Measurements from ENCODE around the gene CROCC. TPM values are rescaled to one million over a fixed set of nuclear protein-coding genes. Genes with fewer than 3 reads are reported as not detected.
"Not testable (repeated sequence)": the region's sequence is repeated elsewhere in the genome, so short reads cannot be mapped to it uniquely, and the experiment has no call there.

The CROCC gene
- total RNA-seq, 1 donor from 2014 or later, result 15.2 TPM

DNA sequence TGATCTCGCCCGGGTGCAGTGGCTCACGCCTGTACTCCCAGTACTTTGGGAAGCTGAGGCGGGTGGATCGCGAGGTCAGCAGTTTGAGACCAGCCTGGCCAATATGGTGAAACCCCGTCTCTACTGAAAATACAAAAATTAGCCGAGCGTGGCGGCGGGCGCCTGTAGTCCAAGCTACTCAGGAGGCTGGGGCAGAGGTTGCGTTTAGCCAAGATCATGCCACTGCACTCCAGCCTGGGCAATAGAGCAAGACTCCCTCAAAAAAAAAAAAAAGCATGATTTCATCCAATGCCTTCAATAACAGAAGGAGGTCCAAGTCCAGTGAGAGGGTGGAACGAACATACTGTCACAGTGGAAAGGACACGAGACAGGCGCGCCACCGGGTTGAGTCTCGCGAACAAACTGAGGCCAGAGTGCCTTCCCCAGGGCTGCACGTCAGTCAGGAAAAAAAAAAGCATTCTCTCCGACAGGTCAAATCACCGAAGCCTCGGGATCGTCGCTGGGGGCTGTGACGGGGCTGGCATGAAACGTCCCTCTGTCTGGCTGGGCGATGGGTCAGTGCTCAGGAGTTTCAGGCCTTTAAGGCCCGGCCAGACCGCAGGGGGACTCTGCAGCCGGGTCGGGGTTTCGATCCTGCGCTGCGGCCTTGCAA, 8.4 kb upstream of the CROCC start:
- no peaks in the 10 kb centered on the region for H3K9me3 Mint-ChIP-seq
- Histone ChIP-seq H3K4me2 (peak overlapping the region; percentile 97), H3K9ac (no peak overlapping the region), H2AFZ (replicated peaks) (peak overlapping the region; percentile 59), H3K36me3 (no peaks in the 10 kb centered on the region), H3K9me3 (ENCODE audit: low read depth) (no peaks in the 10 kb centered on the region), H3K4me3 (peak overlapping the region; percentile 75), H3K27ac (no peak overlapping the region), H3K79me2 (ENCODE audit: low read depth) (no peaks in the 10 kb centered on the region), H4K20me1 (ENCODE audit: low read depth) (no peaks in the 10 kb centered on the region), H3K4me1 (peaks cover 5% of the 10 kb centered on the region), H3K27me3 (no peaks in the 10 kb centered on the region), H3F3A (ENCODE audit: low read depth) (peaks cover 24% of the 10 kb centered on the region)
- H3K4me3 Mint-ChIP-seq, result peak overlapping the region; percentile 82
- peak overlapping the region; percentile 60 for H3K27ac Mint-ChIP-seq
- no peak for DNase-seq (ENCODE audit: low spot score)
- H3K4me1 Mint-ChIP-seq, result peaks cover 20% of the 10 kb centered on the region
- H3K27me3 Mint-ChIP-seq (ENCODE audit: insufficient read depth, low read depth), result peaks cover 6% of the 10 kb centered on the region
- TF ChIP-seq EZH2phosphoT487 (IDR thresholded peaks at IDR 0.05), result no peak
- TF ChIP-seq EZH2 (IDR thresholded peaks at IDR 0.05), result no peak
- TF ChIP-seq, protein P1, sequence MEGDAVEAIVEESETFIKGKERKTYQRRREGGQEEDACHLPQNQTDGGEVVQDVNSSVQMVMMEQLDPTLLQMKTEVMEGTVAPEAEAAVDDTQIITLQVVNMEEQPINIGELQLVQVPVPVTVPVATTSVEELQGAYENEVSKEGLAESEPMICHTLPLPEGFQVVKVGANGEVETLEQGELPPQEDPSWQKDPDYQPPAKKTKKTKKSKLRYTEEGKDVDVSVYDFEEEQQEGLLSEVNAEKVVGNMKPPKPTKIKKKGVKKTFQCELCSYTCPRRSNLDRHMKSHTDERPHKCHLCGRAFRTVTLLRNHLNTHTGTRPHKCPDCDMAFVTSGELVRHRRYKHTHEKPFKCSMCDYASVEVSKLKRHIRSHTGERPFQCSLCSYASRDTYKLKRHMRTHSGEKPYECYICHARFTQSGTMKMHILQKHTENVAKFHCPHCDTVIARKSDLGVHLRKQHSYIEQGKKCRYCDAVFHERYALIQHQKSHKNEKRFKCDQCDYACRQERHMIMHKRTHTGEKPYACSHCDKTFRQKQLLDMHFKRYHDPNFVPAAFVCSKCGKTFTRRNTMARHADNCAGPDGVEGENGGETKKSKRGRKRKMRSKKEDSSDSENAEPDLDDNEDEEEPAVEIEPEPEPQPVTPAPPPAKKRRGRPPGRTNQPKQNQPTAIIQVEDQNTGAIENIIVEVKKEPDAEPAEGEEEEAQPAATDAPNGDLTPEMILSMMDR (IDR thresholded peaks at IDR 0.05), result no peak
- no peaks in the 10 kb centered on the region for H3K36me3 Mint-ChIP-seq

DNA sequence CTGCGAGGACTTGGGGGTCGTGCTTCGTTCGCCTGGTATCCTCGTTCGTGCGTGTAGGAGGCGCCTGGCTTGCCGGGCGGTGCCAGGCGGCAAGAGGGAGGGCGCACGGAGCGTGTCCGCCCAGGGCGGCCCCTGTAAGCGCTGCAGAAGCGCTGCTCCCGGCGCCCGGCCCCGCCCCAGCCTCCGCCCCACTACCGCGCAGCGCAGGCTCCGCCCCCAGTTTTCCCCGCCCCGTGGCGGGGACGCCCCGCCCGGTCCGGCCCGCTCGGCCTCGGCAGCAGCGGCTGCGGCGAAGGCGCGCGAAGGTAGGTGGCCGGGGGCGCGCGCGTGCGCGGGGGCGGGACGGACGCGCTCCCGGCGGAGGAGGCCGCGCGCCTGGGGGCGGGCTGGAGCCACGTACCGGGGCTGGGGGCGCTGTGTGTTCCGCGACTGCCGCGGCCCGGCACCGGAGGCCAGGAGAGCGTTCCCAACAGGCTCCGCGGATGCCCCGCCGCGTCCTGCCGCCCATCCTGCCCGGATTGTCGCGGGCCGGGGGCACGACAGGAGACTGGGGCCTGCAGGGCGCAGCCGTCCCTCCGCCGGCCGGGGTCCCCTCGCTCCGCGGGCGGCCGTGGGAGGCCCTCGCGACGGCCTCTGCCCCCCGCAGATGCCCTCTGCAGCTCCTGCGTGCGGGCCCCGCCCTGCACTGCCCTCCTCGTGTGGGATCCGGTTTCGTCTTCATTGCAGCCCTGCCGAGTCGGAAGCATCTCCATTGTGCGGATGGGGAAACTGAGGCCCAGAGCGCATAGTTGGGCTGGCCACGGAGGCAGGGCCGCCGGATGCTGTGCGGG, 7.7 kb upstream of the CROCC start:
- Histone ChIP-seq H2AFZ (replicated peaks) (peak overlapping the region; percentile 87), H3K9me3 (ENCODE audit: low read depth) (no peaks in the 10 kb centered on the region), H3K27ac (no peak overlapping the region), H4K20me1 (ENCODE audit: low read depth) (no peaks in the 10 kb centered on the region), H3K9ac (peak overlapping the region; percentile 37), H3F3A (ENCODE audit: low read depth) (peaks cover 24% of the 10 kb centered on the region), H3K4me1 (peaks cover 5% of the 10 kb centered on the region), H3K27me3 (no peaks in the 10 kb centered on the region), H3K36me3 (no peaks in the 10 kb centered on the region), H3K4me2 (peak overlapping the region; percentile 97), H3K79me2 (ENCODE audit: low read depth) (no peaks in the 10 kb centered on the region), H3K4me3 (peak overlapping the region; percentile 75)
- H3K4me1 Mint-ChIP-seq, result peaks cover 20% of the 10 kb centered on the region
- peak; percentile 96 for DNase-seq (ENCODE audit: low spot score)
- peaks cover 6% of the 10 kb centered on the region for H3K27me3 Mint-ChIP-seq (ENCODE audit: insufficient read depth, low read depth)
- peak overlapping the region; percentile 83 for H3K4me3 Mint-ChIP-seq
- no peaks in the 10 kb centered on the region for H3K9me3 Mint-ChIP-seq
- no peaks in the 10 kb centered on the region for H3K36me3 Mint-ChIP-seq
- H3K27ac Mint-ChIP-seq, result no peak overlapping the region
- TF ChIP-seq EZH2phosphoT487 (IDR thresholded peaks at IDR 0.05) (no peak), EZH2 (IDR thresholded peaks at IDR 0.05) (no peak)
- TF ChIP-seq, protein P1 (IDR thresholded peaks at IDR 0.05), result peak; percentile 8

GRCh38 chr1:16914928-16915626, 6.7 kb upstream of the CROCC start:
- H3K9ac ChIP-seq; H3K27me3 Mint-ChIP-seq (ENCODE audit: insufficient read depth, low read depth); H3K9me3 Mint-ChIP-seq; H4K20me1 ChIP-seq (ENCODE audit: low read depth); H2AFZ ChIP-seq (replicated peaks); H3K27ac ChIP-seq; H3K27me3 ChIP-seq; H3K36me3 ChIP-seq; H3K79me2 ChIP-seq (ENCODE audit: low read depth); H3K4me1 ChIP-seq; DNase-seq (ENCODE audit: low spot score); H3K36me3 Mint-ChIP-seq; H3K9me3 ChIP-seq (ENCODE audit: low read depth): not testable (repeated sequence)
- Mint-ChIP-seq H3K27ac (peak overlapping the region; percentile 88), H3K4me3 (peak overlapping the region; percentile 83), H3K4me1 (peaks cover 18% of the 10 kb centered on the region)
- peak overlapping the region; percentile 97 for H3K4me2 ChIP-seq
- H3K4me3 ChIP-seq, result peak overlapping the region; percentile 75
- peaks cover 21% of the 10 kb centered on the region for H3F3A ChIP-seq (ENCODE audit: low read depth)

Data from neural progenitor cell (in vitro differentiated cells).